GM19372 (cell line): ENCODE results near the gene NGRN.
"Not testable (repeated sequence)": the region's sequence is repeated elsewhere in the genome, so short reads cannot be mapped to it uniquely, and the experiment has no call there.

ENCODE experiments used
- ATAC-seq: cut with Tn5 transposase; IDR thresholded peaks from one replicate; pipeline ENCODE4 v1.9.1; 2021; ENCODE audit warnings: mild to moderate bottlenecking, low read depth, moderate library complexity; ENCODE audit not compliant: unreplicated experiment

The NGRN gene

GRCh38 chr15:90271459-90272166, 6.1 kb downstream of the NGRN start:
- no peak for ATAC-seq

GRCh38 chr15:90278467-90278866, 13.0 kb downstream of the NGRN start:
- ATAC-seq, result not testable (repeated sequence)

GRCh38 chr15:90280743-90281142, 15.3 kb downstream of the NGRN start:
- not testable (repeated sequence) for ATAC-seq

GRCh38 chr15:90281637-90282036, 16.2 kb downstream of the NGRN start:
- not testable (repeated sequence) for ATAC-seq

- no peak for ATAC-seq
Measured at GRCh38 chr15:90286678-90287077, 21.2 kb downstream of the NGRN start.

GRCh38 chr15:90287101-90287500, 21.6 kb downstream of the NGRN start:
- ATAC-seq, result no peak

- ATAC-seq, result no peak
Measured at GRCh38 chr15:90287946-90288345, 22.5 kb downstream of the NGRN start.

GRCh38 chr15:90291679-90292356, 26.3 kb downstream of the NGRN start:
- ATAC-seq, result no peak

GRCh38 chr15:90293040-90293810, 27.8 kb downstream of the NGRN start:
- not testable (repeated sequence) for ATAC-seq

- no peak for ATAC-seq
Measured at GRCh38 chr15:90294159-90294558, 28.7 kb downstream of the NGRN start.

- ATAC-seq, result no peak
Measured at GRCh38 chr15:90294601-90295269, 29.3 kb downstream of the NGRN start.

GRCh38 chr15:90295270-90295648, 29.8 kb downstream of the NGRN start:
- ATAC-seq, result no peak

- not testable (repeated sequence) for ATAC-seq
Measured at GRCh38 chr15:90296316-90296884, 30.9 kb downstream of the NGRN start.

- ATAC-seq, result no peak
Measured at GRCh38 chr15:90297021-90297420, 31.5 kb downstream of the NGRN start.

- ATAC-seq, result no peak
Measured at GRCh38 chr15:90300541-90300940, 35.1 kb downstream of the NGRN start.

- ATAC-seq, result no peak
Measured at GRCh38 chr15:90300988-90301706, 35.7 kb downstream of the NGRN start.

GRCh38 chr15:90301707-90302300, 36.3 kb downstream of the NGRN start:
- ATAC-seq, result no peak

- ATAC-seq, result not testable (repeated sequence)
Measured at GRCh38 chr15:90305355-90305754, 39.9 kb downstream of the NGRN start.

GRCh38 chr15:90305932-90306331, 40.5 kb downstream of the NGRN start:
- ATAC-seq, result no peak
